HG03558 (cell line): ENCODE measurements around the gene USP16.
"Not testable (repeated sequence)": the region's sequence is repeated elsewhere in the genome, so short reads cannot be mapped to it uniquely, and the experiment has no call there.

Source experiments
- ATAC-seq: cut with Tn5 transposase; IDR thresholded peaks from one replicate; pipeline ENCODE4 v1.9.1; 2021; ENCODE audit warnings: moderate number of reproducible peaks; ENCODE audit not compliant: unreplicated experiment; ENCODE audit errors: extremely low read depth

Gene USP16

DNA sequence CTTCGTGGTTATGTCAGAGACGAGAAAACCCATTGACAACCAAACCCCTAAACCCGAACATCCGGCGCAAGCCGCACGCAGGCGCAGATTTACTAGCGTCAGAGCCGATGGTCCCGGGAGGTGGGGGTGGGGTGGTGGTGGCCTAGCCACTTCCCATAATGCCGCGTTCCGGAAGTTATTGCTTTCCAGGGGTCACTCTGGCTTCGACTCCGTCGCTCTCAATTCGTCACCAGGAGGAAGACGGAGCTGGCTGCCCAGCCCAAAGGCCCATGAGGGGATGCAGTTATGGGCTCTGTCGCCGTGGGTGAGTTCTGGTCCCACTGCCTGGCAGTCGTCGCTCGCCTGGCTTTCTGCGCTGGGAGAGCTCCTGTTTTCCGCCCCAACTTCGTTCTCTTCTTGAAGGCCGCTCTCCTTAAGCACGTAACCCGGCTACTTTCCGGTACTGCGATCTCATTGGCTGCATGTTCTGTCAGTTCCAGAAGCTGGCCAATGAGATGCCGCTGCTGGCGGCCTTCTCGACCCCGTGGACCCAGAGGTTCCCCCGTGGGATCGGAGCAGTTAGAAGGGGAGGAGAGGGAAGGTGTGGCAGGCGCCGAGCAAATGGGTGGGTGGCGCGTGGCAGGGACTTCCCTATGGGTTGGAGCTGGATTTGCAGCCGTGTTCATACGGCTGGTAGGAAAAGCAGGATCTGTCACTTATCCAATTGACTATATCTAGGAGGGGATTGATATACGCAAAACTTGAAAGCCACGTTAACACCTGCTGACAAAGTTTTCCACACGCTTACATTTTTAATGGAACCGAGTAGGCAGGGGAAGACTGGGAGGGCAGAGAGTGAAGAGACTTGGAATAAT is at the start of gene USP16:
USP16 (plus strand) TSS at position 195 of the 854 bp plus-strand sequence. CDS start 3,246 bp downstream, outside the sequence.
- ATAC-seq, result peak; percentile 90

DNA sequence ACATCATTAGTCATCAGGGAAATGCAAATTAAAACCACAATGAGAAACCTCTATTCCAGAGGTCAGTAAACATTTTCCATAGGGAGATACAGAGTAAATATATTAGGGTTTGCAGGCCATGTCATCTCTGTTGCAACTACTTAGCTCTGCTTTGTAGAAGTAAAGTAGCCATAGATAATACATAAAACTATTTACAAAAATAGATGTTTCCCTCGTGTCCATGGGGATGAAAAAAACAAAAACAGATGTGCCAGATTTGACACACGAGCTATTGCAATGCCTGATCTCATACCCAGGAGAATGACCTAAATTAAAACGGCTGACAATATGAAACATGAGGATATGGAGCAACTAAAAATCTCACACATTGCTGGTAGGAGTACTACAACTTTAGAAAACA is 49.1 kb upstream of the USP16 start:
- no peak for ATAC-seq

DNA sequence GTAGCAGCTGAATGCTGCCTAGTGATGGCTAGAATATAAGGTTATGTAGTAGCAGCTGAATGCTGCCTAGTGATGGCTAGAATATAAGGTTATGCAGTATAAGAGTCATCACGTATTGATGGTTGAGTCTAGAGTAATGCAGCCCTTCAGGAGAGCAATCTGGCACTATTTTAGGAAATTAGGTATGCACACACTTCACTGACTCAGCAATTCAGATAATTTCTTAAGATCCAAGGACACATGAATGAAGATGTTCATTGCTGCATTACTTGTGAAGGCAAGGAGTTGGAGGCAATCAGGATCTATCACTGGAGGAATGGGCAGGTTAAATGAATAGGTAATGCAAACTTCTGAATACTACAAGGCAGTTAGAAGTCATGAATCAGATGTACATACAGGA is 45.4 kb upstream of the USP16 start:
- ATAC-seq, result no peak

DNA sequence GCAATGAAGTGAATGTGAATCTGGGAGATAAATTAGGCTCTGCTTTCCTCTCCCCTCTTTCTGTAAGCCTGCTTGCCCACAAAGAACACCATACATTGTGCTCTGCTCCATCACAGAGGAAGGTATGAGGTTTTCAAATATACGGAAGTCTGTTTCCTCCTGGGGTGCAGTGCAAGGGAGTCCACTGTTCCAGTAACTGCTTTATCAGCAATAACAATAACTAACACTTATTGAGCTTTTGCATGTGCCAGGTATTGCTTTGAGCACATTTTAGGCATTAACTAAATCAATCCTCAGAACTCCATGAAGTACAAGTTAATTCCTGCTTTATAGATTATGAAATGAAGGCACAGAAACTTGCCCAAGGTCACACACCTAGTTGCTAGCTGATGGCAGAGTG is 41.8 kb upstream of the USP16 start:
- ATAC-seq, result no peak

DNA sequence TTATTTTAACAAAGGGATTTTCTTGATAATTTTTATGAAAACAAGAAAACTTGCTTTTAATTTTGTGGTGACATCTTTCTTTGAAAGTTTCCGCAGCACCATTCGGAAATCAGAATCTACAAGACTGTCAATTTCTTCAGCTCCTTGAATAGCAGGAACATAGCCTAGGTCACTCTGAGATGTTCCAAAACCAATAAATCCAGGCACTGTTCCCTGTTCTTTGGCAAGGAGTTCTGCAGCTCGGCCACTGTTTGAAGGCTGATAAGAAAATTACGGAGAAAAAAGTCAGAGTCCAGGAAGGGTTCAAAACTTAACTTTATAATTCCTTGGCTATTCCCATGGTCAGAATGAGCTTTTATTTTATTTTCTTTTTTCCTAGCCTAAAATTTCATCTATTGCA is 37.8 kb upstream of the USP16 start:
- ATAC-seq, result no peak

- ATAC-seq, result not testable (repeated sequence)
These were observed 36.3 kb upstream of the USP16 start for GRCh38 chr21:28988146-28988545.

DNA sequence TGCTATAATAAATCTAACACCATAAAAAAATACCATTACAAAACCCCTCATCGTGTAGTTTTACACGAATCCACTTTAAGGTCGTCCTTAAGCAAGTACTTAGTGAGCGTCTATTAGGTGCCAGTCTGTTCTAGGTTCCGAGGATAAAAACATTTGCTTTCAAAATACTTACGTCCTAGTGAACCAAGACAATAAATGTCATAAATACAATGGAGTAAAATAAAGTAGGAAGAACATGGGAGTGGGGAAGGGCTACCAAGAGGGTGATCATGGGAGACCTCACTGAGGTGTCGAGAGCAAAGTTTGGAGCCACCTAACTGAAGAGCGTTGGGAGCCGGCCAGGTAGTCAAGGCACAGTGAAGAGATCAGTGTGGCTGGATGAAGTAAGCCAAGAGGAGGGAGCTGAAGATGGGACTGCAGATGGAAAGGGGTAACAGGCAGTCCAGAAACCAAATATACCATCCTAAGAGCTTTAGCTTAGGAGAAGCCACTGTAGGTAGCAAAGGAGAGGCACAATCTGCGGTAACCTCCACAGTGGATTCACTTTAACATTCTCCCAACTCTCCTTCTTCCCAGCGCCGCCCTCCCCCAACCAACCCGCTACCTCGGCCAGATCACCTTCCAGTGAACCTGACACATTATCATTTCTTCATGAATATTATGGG is 32.5 kb upstream of the USP16 start:
- ATAC-seq, result no peak

DNA sequence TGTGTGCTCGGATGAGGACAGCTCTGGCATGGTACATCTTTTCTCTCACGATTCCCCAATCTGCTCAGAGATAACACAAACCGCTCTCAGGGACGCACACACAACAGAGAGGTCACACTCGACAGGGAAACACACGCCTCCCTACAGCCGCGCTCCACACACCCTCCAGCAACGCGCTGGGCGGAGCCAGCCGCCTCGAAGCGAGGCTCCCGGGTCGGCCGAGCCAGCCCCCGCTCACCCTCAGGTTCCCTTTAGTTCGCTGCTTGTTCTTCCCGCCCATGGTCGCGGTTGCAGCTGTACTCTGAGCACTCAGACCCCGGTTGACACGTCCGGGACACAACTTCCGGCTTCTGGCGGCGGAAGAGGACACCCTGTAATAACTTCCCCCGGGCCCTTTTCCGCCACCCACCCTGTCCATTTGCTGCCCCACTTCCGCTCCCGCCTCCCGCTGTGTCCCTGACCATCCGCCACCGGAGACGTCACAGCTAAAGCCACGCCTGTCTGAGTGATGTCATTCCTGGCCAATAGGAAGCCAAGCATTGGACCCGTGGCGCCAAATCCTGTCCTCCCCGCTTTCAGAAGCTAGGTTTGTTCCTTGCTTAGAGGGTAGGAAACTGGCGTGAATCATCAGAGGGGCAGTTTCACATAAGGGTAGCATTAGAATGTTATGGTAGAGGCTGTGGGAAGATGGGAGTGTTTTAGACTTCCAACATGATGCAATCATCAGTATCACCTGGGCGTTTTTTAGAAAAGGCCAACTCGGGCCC is 31.8 kb upstream of the USP16 start, which contains the start of gene LTN1:
LTN1 (minus strand) TSS at position 352 of the 767 bp plus-strand sequence; CDS start at position 280, 72 bp downstream.
- ATAC-seq, result peak; percentile 97

- no peak for ATAC-seq
These were observed 31.2 kb upstream of the USP16 start for GRCh38 chr21:28993293-28993629.

- peak; percentile 99 for ATAC-seq
These were observed 21.9 kb upstream of the USP16 start for GRCh38 chr21:29002442-29003144.

DNA sequence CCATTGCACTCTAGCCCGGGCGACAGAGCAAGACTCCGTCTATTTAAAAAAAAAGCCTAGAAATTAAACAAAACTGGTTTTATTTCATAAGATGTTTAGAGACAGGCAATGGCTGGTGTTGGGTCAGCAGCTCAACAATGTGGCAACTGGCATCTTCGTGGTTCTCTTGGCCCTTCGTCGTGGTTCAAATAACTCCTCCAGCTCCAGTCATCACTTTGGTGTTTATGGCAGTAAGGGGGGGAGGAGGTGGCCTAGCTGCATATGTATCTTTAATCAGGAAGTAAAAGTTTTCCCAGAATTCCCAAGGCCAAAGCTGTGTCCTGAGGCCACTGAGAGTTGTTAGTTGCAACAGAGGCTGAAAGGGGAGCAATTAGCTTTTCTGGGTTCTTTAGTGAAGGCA is 18.8 kb upstream of the USP16 start:
- no peak for ATAC-seq

DNA sequence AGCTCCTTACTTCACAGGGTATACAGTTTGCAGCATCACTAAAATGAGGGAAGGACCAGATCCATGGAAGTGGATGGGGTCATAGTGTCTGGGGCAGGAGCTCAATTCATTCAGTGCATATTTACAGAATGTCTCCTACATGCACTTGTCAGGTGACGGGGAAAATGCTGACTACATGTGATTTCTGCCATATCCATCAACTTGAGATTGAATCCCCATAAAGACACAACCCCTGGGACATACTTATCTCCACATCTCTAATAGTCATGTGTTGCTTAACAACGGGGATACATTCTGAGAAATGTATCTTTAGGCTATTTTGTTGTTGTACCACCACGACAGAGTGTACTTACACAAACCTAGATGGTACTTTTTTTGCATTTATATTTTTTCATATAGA is 17.3 kb upstream of the USP16 start:
- no peak for ATAC-seq

DNA sequence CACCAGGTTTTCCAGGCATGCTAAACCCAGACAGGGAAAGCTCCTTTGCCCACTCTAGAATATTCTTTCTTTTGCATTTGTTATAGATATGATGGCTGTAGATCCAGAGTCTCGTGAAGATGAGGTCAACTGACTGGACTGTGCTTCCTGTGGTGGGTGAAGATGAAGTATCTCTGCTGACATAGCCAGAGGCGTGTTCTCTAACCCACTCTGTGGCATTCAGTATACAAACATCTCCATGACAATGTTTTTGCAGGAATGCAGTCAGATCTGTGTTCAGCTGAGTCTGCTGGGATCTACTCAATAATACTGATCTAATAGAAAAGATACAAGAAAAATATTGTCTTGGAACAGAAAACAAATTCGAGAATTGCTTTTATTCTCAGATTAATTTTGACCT is 16.7 kb upstream of the USP16 start:
- no peak for ATAC-seq

DNA sequence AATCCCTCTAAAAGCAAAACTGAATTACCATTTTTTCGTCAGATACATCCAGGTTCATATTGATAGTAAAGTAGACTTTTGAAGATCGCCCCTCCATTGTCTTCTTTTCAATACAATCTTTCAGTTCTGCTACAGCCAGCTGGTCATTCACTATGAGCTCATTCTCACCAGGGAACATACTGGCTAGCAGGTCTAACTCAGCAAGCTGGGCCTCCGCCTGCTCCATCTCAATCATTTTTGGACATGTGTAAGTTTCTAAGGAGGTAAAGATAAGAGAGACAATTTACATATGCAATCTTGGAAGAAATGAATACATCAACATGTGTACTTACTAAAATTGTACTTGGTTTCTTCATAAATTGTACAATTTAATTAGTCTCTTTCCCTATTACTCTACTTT is 16.1 kb upstream of the USP16 start:
- no peak for ATAC-seq

DNA sequence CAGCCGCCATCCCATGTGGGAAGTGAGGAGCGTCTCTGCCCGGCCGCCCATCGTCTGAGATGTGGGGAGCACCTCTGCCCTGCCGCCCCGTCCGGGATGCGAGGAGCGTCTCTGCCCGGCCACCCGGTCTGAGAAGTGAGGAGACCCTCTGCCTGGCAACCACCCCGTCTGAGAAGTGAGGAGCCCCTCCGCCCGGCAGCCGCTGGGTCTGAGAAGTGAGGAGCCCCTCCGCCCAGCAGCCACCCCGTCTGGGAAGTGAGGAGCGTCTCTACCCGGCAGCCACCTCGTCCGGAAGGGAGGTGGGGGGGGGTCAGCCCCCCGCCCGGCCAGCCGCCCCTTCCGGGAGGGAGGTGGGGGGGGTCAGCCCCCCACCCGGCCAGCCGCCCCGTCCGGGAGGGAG is 13.2 kb upstream of the USP16 start:
- not testable (repeated sequence) for ATAC-seq

- no peak for ATAC-seq
These were observed 6.7 kb upstream of the USP16 start for GRCh38 chr21:29017639-29018237.

DNA sequence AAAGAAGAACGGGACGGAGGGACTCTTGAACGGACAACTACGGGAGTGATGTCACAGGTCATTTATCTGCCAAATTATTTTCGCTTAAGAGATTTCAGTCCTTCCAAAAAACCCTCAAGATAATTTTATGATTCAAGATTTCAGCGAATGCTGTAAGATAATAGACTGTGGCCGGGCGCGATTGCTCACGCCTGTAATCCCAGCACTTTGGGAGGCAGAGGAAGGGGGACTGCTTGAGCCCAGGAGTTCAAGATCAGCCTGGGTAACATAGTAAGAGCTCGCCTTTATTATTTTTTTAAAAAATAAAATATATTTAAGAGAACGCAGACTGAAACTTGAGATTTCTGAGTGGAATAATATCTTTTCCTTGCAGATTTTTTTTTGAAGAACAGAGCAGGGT is 5.9 kb upstream of the USP16 start:
- no peak for ATAC-seq

DNA sequence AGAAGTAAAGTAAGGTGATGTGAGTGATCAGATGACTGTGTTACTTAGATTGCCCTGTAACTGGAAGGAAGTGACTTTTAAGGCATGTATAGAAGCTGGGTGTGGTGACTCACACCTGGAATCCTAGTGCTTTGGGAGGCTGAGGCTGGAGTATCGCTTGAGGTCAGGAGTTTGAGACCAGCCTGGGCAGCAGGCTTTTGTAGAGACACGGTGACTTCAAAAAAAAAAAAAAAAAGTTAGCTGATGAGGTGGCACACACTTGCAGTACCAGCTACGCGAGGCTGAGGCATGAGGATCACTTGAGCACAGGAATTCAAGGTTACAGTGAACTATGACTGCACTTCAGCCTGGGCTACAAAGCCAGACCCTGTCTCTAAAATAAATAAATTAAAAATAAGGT is 2.3 kb upstream of the USP16 start:
- no peak for ATAC-seq

- ATAC-seq, result no peak
These were observed 853 bp downstream of the USP16 start for GRCh38 chr21:29025328-29025713.

DNA sequence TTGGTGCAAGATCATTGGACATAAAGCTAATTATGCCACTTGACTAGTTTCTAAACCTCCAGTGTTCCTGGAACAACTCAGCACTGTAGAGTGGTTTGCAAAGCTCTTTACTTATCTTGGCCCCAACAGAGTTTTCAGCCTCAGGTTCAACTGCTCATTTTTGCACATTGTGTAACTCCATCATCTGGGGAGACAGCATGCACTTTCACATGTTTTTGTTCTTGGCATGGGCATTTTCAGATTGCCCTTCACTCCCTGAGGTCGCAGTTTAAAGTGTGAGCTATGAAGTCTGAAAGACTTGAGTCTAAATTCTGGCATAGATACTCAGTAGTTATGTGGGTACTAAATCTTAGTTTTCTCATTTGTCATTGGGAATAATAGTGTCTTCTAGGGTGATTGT is 5.1 kb downstream of the USP16 start:
- ATAC-seq, result no peak
